Heart right ventricle (tissue), 16 donors: ENCODE data around the gene PRKD2. TPM values are rescaled to one million over a fixed set of nuclear protein-coding genes. Genes with fewer than 3 reads are reported as not detected.

Source experiments
- ATAC-seq, 8 donors: fragments of 200-7000 bp; cut with Tn5 transposase; one replicate each; pipeline ENCODE4 v1.9.1; 2020; ENCODE audit warnings: mild to moderate bottlenecking in 8 of 8, moderate library complexity in 8 of 8, moderate number of reproducible peaks in 1 of 8
- DNase-seq, 2 donors: peaks; one replicate each; pipeline ENCODE4 v3.0.0-alpha.2; 2020
- H3K27ac ChIP-seq, 10 donors: fragments of 200-600 bp; sonication (generic) in 2 of 10; one replicate each; pipeline versions ENCODE4 v1.5.0 to v1.8.0; 2020 to 2022; ENCODE audit warnings: mild to moderate bottlenecking in 3 of 10
- H3K27me3 ChIP-seq, 7 donors: fragments of 200-600 bp; one replicate each; pipeline ENCODE4 v1.8.0; 2021 to 2022; ENCODE audit warnings: mild to moderate bottlenecking in 2 of 7
- H3K36me3 ChIP-seq, 9 donors: fragments of 200-600 bp; sonication (generic) in 1 of 9; one replicate each; pipeline versions ENCODE4 v1.5.0 to v1.8.0; 2020 to 2022; ENCODE audit warnings: mild to moderate bottlenecking in 2 of 9
- H3K4me1 ChIP-seq, 9 donors: fragments of 200-600 bp; sonication (generic) in 1 of 9; one replicate each; pipeline versions ENCODE4 v1.5.0 to v1.8.0; 2020 to 2022; ENCODE audit warnings: mild to moderate bottlenecking in 4 of 9
- H3K4me3 ChIP-seq, 10 donors: fragments of 200-600 bp; sonication (generic) in 2 of 10; one replicate each; pipeline versions ENCODE4 v1.5.0 to v1.8.0; 2020 to 2022; ENCODE audit warnings: mild to moderate bottlenecking in 7 of 10, moderate library complexity in 2 of 10
- H3K9me3 ChIP-seq, 11 donors: fragments of 200-600 bp in 10 of 11; sonication (generic) in 2 of 11; one replicate each; pipeline versions ENCODE4 v1.5.0 to v1.8.0; 2013 to 2022; ENCODE audit warnings: mild to moderate bottlenecking in 2 of 11, control low read depth in 1 of 11, moderate library complexity in 1 of 11
- CTCF ChIP-seq, 9 donors: fragments of 200-600 bp; sonication (generic) in 2 of 9; IDR thresholded peaks; one replicate each; pipeline versions ENCODE4 v1.5.0 to v1.8.0; 2021 to 2022; ENCODE audit warnings: antibody characterized with exemption in 9 of 9, mild to moderate bottlenecking in 5 of 9, moderate library complexity in 1 of 9
- WGBS, 2 donors: extraction: QIAGEN DNeasy Blood & Tissue Kit; methylation state at CpG; one replicate each; pipeline ENCODE4 v1.1.7; 2013; ENCODE audit warnings: inconsistent platforms in 1 of 2; 5-methylcytosine and 5-hydroxymethylcytosine counted together
- intact Hi-C, 10 donors: fragments of 100-400 bp; cut with DNase I; formaldehyde crosslinking; loops; one replicate each; pipeline versions ENCODE4 v1.11.1 to v1.14.2; 2022
- polyA plus RNA-seq, 2 donors: library from polyadenylated mRNA; stranded (reverse); fragments of 200-250 nt; gene quantifications; one replicate each; pipeline ENCODE4 v1.2.3, GENCODE V29; 2013
- total RNA-seq, 10 donors: library from RNA; stranded (reverse); fragmentation: NEBNext Ultra II Directional in 3 of 10; extraction: Animal tissue kit (Norgen Biotek cat#: 25700) in 3 of 10; gene quantifications; one replicate each; pipeline versions ENCODE4 v1.2.1 to v1.2.4, GENCODE V29; 2021 to 2023
- donor health status: Arrhythmogenic right ventricular cardiomyopathy.
- donor health status: ischemic (EF 13 %, LVEDD 7.1; RV severe dilation, severe dysfunction).
- donor health status: healthy with polysubstance abuse.
- donor health status: DM: no; HTN: yes; CAD: no.
- donor health status: DM: no; HTN: no; CAD: no.
- donor health status: ischemic (EF 25% LVEDD 6.9; RV normal size, moderate dysfunction).
- donor health status: ischemic (EF 25% LVEDD 5.7; RV mildly dilated, moderate dysfunction).
- donor health status: healthy.
- donor health status: DM: yes; HTN: yes; CAD: no.
- donor health status: Ischemic cardiomyopathy.
- donor health status: ischemic (EF 35%, LVEDD 5.7; RV mildly dilated, moderate dysfunction).
- donor health status: nonischemic (EF 11% LVEDD 7.7; RV severe dilation, severe dysfunction).
- donor health status: DM: yes; HTN: yes; CAD: no.
- donor health status: PGD.
- donor health status: ischemic (EF 29% LVEDD 5.4; RV normal size, mild dysfunction).
- donor health status: nonischemic (EF 23%, LVEDD 6.1; RV moderate dilation, normal function).

Gene PRKD2
- total and polyA plus RNA-seq, 12 donors = 11.7 to 22.7 (median 13.8) TPM

- DNase-seq = no peak
- 80 to 83% methylated on average over 15 of the region's 15 CpGs for WGBS, 2 donors
- peak overlapping the region in 8 of 10 donors; percentile 78 to 95 (median 91) for H3K27ac ChIP-seq
These were observed 2.2 kb upstream of the PRKD2 start for GRCh38 chr19:46718934-46719622.

GRCh38 chr19:46718157-46718933 lies 1.4 kb upstream of the PRKD2 start:
- H3K9me3 ChIP-seq = no peaks in the 10 kb centered on the region
- no peak for DNase-seq
- 59 to 60% methylated on average over 17 of the region's 17 CpGs for WGBS, 2 donors
- TF ChIP-seq CTCF (IDR thresholded peaks at IDR 0.05) = no peak
- ATAC-seq = no peak
- peaks cover 3 to 51% (median 38%) of the 10 kb centered on the region in 9 donors for H3K36me3 ChIP-seq
- H3K4me1 ChIP-seq = peaks cover 8 to 56% (median 37%) of the 10 kb centered on the region in 9 donors
- intact Hi-C loops = no loop called here
- H3K27ac ChIP-seq = peak overlapping the region in 9 of 10 donors; percentile 77 to 95 (median 91)
- no peaks in the 10 kb centered on the region for H3K27me3 ChIP-seq
- H3K4me3 ChIP-seq = peak overlapping the region in 6 of 10 donors; percentile 63 to 91 (median 88)

More at GRCh38 chr19:46718934-46719622, 2.2 kb upstream of the PRKD2 start:
- TF ChIP-seq CTCF (IDR thresholded peaks at IDR 0.05) = no peak
- intact Hi-C loops = no loop called here
- Histone ChIP-seq H3K4me1 (peaks cover 8 to 51% (median 33%) of the 10 kb centered on the region in 9 donors), H3K4me3 (no peak overlapping the region), H3K36me3 (peaks cover 3 to 58% (median 44%) of the 10 kb centered on the region in 9 donors), H3K27me3 (no peaks in the 10 kb centered on the region), H3K9me3 (no peaks in the 10 kb centered on the region)
- no peak for ATAC-seq

- Histone ChIP-seq H3K27ac (peak overlapping the region; percentile 48 to 95 (median 90)), H3K36me3 (peaks cover 0 to 45% (median 32%) of the 10 kb centered on the region in 9 donors), H3K9me3 (no peaks in the 10 kb centered on the region), H3K27me3 (no peaks in the 10 kb centered on the region), H3K4me1 (peaks cover 8 to 56% (median 43%) of the 10 kb centered on the region in 9 donors), H3K4me3 (peak overlapping the region; percentile 48 to 97 (median 84))
- intact Hi-C loops = no loop called here
- WGBS, 2 donors = 22 to 36% methylated on average over 9 of the region's 9 CpGs
- DNase-seq (no peak), ATAC-seq (peak in 1 of 8 donors; percentile 2)
- no peak for TF ChIP-seq CTCF (IDR thresholded peaks at IDR 0.05)
These were observed 816 bp upstream of the PRKD2 start for GRCh38 chr19:46717716-46718143.

- Histone ChIP-seq H3K4me3 (peak overlapping the region; percentile 48 to 97 (median 84)), H3K4me1 (peaks cover 8 to 59% (median 45%) of the 10 kb centered on the region in 9 donors), H3K36me3 (peaks cover 0 to 44% (median 21%) of the 10 kb centered on the region in 9 donors), H3K27me3 (no peaks in the 10 kb centered on the region), H3K27ac (peak overlapping the region; percentile 48 to 95 (median 90)), H3K9me3 (no peaks in the 10 kb centered on the region)
- WGBS, 2 donors = 0 to 1% methylated on average over 18 to 20 of the region's 20 CpGs
- no peak for TF ChIP-seq CTCF (IDR thresholded peaks at IDR 0.05)
- intact Hi-C loops = no loop called here
- ATAC-seq = peak in 3 of 8 donors; percentile 0 to 1 (median 0)
- DNase-seq = no peak
These were observed 261 bp downstream of the PRKD2 start for GRCh38 chr19:46716672-46717033.
